Astrocyte (in vitro differentiated cells and primary cell): ENCODE data around the gene OTOL1. TPM values are rescaled to one million over a fixed set of nuclear protein-coding genes. Genes with fewer than 3 reads are reported as not detected.
"Not testable (repeated sequence)": the region's sequence is repeated elsewhere in the genome, so short reads cannot be mapped to it uniquely, and the experiment has no call there.

Source experiments
- DNase-seq: peaks from one replicate; pipeline ENCODE4 v3.0.0-alpha.2; 2010; ENCODE audit warnings: low read depth
- FAIRE-seq: peaks from 2 replicates; lab custom pipeline; 2011; peaks lifted over from hg19 to GRCh38; lab: Jason Lieb, UNC
- H2AFZ ChIP-seq: 2 replicates; pipeline ENCODE4 v1.6.0; 2012; ENCODE audit warnings: low read depth, low read length, inconsistent platforms
- H3K27ac ChIP-seq: 2 replicates; pipeline ENCODE4 v1.5.1; 2011; ENCODE audit warnings: low read depth, low read length, inconsistent platforms
- H3K27me3 ChIP-seq: 2 replicates; pipeline ENCODE4 v1.6.0; 2011; ENCODE audit warnings: low read length, inconsistent platforms; ENCODE audit not compliant: insufficient read depth
- H3K36me3 ChIP-seq: 2 replicates; pipeline ENCODE4 v1.5.1; 2011; ENCODE audit warnings: low read length, inconsistent platforms; ENCODE audit not compliant: insufficient read depth
- H3K4me1 ChIP-seq: 2 replicates; pipeline ENCODE4 v1.5.1; 2011; ENCODE audit warnings: low read length, inconsistent platforms; ENCODE audit not compliant: insufficient read depth
- H3K4me2 ChIP-seq: 2 replicates; pipeline ENCODE4 v1.6.0; 2012; ENCODE audit warnings: low read length, inconsistent platforms
- H3K4me3 ChIP-seq: 2 replicates; pipeline ENCODE4 v1.5.1; 2011; ENCODE audit warnings: low read depth, mild to moderate bottlenecking, low read length, inconsistent platforms; ENCODE audit not compliant: insufficient read depth
- H3K79me2 ChIP-seq: 2 replicates; pipeline ENCODE4 v1.6.0; 2012; ENCODE audit warnings: mild to moderate bottlenecking, low read length, inconsistent platforms; ENCODE audit not compliant: insufficient read depth
- H3K9ac ChIP-seq: 2 replicates; pipeline ENCODE4 v1.6.0; 2012; ENCODE audit warnings: mild to moderate bottlenecking, low read length, inconsistent platforms
- H3K9me3 ChIP-seq: 2 replicates; pipeline ENCODE4 v1.5.1; 2012; ENCODE audit warnings: low read depth, mild to moderate bottlenecking, low read length, inconsistent platforms; ENCODE audit not compliant: insufficient read depth
- H4K20me1 ChIP-seq: 2 replicates; pipeline ENCODE4 v1.6.0; 2012; ENCODE audit warnings: low read length, inconsistent platforms; ENCODE audit not compliant: insufficient read depth
- H3K27ac Mint-ChIP-seq: one replicate; pipeline ENCODE4 v1.8.0; 2021; ENCODE audit warnings: mild to moderate bottlenecking, mixed read lengths; ENCODE audit not compliant: unreplicated experiment
- H3K27me3 Mint-ChIP-seq: one replicate; pipeline ENCODE4 v1.8.0; 2021; ENCODE audit warnings: low read depth, mixed read lengths; ENCODE audit not compliant: unreplicated experiment
- H3K36me3 Mint-ChIP-seq: one replicate; pipeline ENCODE4 v1.8.0; 2021; ENCODE audit warnings: low read depth, mixed read lengths; ENCODE audit not compliant: unreplicated experiment
- H3K4me1 Mint-ChIP-seq: one replicate; pipeline ENCODE4 v1.8.0; 2021; ENCODE audit warnings: low read depth, mixed read lengths; ENCODE audit not compliant: unreplicated experiment
- H3K4me3 Mint-ChIP-seq: one replicate; pipeline ENCODE4 v1.8.0; 2021; ENCODE audit warnings: mild to moderate bottlenecking, moderate library complexity, mixed read lengths; ENCODE audit not compliant: unreplicated experiment
- H3K9me3 Mint-ChIP-seq: one replicate; pipeline ENCODE4 v1.8.0; 2021; ENCODE audit warnings: mild to moderate bottlenecking, mixed read lengths; ENCODE audit not compliant: unreplicated experiment
- EZH2 ChIP-seq: IDR thresholded peaks from 2 replicates; pipeline ENCODE4 v1.6.1; 2012; ENCODE audit warnings: mild to moderate bottlenecking, low read length, inconsistent platforms; ENCODE audit not compliant: insufficient read depth
- total RNA-seq: library from RNA; stranded (reverse); gene quantifications from 2 replicates; pipeline ENCODE4 v1.2.1, GENCODE V29; 2021
- TF ChIP-seq, protein P1 (sequence below): IDR thresholded peaks from 2 replicates; pipeline ENCODE4 v1.5.1; 2011; ENCODE audit warnings: low read depth, mild to moderate bottlenecking, inconsistent platforms, low read length, moderate library complexity; ENCODE audit not compliant: insufficient read depth

OTOL1 gene
- total RNA-seq, 1 donor from 2014 or later, result not detected

DNA sequence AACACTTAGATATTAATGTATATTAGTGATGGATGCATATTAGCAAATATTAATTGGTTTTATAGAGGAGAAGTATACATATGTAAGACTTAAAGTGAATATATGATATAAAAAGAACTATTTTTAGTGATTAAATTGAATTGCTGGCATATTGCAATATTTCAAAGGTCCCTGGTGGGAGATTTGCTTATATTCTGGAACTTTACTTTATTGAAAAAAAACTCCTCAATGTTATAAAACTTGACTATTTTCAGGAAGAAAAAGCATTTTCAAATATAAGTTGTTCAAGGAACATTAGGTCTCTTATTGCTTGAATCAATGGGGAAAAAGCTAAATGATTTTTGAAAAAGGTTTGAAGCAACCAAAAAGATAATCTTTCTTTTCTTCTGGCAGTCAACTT, 21.4 kb upstream of the OTOL1 start:
- Histone ChIP-seq H3K27ac (no peak overlapping the region), H3K9ac (no peak overlapping the region), H2AFZ (no peak overlapping the region), H3K4me3 (no peak overlapping the region), H4K20me1 (no peaks in the 10 kb centered on the region), H3K27me3 (no peaks in the 10 kb centered on the region), H3K4me2 (no peak overlapping the region), H3K4me1 (no peaks in the 10 kb centered on the region), H3K36me3 (no peaks in the 10 kb centered on the region), H3K79me2 (no peaks in the 10 kb centered on the region), H3K9me3 (no peaks in the 10 kb centered on the region)
- H3K4me3 Mint-ChIP-seq, result no peak overlapping the region
- no peaks in the 10 kb centered on the region for H3K27me3 Mint-ChIP-seq
- no peak for TF ChIP-seq EZH2
- TF ChIP-seq, protein P1, sequence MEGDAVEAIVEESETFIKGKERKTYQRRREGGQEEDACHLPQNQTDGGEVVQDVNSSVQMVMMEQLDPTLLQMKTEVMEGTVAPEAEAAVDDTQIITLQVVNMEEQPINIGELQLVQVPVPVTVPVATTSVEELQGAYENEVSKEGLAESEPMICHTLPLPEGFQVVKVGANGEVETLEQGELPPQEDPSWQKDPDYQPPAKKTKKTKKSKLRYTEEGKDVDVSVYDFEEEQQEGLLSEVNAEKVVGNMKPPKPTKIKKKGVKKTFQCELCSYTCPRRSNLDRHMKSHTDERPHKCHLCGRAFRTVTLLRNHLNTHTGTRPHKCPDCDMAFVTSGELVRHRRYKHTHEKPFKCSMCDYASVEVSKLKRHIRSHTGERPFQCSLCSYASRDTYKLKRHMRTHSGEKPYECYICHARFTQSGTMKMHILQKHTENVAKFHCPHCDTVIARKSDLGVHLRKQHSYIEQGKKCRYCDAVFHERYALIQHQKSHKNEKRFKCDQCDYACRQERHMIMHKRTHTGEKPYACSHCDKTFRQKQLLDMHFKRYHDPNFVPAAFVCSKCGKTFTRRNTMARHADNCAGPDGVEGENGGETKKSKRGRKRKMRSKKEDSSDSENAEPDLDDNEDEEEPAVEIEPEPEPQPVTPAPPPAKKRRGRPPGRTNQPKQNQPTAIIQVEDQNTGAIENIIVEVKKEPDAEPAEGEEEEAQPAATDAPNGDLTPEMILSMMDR, result no peak
- no peaks in the 10 kb centered on the region for H3K36me3 Mint-ChIP-seq
- FAIRE-seq (no peak), DNase-seq (no peak)
- no peak overlapping the region for H3K27ac Mint-ChIP-seq
- H3K4me1 Mint-ChIP-seq, result peaks cover 7% of the 10 kb centered on the region
- no peaks in the 10 kb centered on the region for H3K9me3 Mint-ChIP-seq

GRCh38 chr3:161475905-161476304, 20.7 kb upstream of the OTOL1 start:
- H2AFZ ChIP-seq, result no peak overlapping the region
- FAIRE-seq (no peak), DNase-seq (peak; percentile 37)
- H3K79me2 ChIP-seq, result no peaks in the 10 kb centered on the region
- no peak overlapping the region for H3K4me3 Mint-ChIP-seq
- no peak overlapping the region for H3K27ac ChIP-seq
- H3K9me3 ChIP-seq, result no peaks in the 10 kb centered on the region
- no peak overlapping the region for H3K9ac ChIP-seq
- no peaks in the 10 kb centered on the region for H3K4me1 ChIP-seq
- H3K4me3 ChIP-seq, result no peak overlapping the region
- H3K4me1 Mint-ChIP-seq, result peaks cover 8% of the 10 kb centered on the region
- H3K27me3 Mint-ChIP-seq, result no peaks in the 10 kb centered on the region
- no peaks in the 10 kb centered on the region for H4K20me1 ChIP-seq
- no peaks in the 10 kb centered on the region for H3K36me3 ChIP-seq
- H3K9me3 Mint-ChIP-seq, result no peaks in the 10 kb centered on the region
- H3K4me2 ChIP-seq, result no peak overlapping the region
- TF ChIP-seq EZH2, result no peak
- TF ChIP-seq, protein P1, result no peak
- no peaks in the 10 kb centered on the region for H3K27me3 ChIP-seq
- H3K27ac Mint-ChIP-seq, result no peak overlapping the region
- H3K36me3 Mint-ChIP-seq, result no peaks in the 10 kb centered on the region

GRCh38 chr3:161484226-161484625, 12.4 kb upstream of the OTOL1 start:
- Mint-ChIP-seq H3K4me1 (peaks cover 5% of the 10 kb centered on the region), H3K9me3 (no peaks in the 10 kb centered on the region), H3K27me3 (no peaks in the 10 kb centered on the region), H3K27ac (no peak overlapping the region), H3K4me3 (no peak overlapping the region), H3K36me3 (no peaks in the 10 kb centered on the region)
- TF ChIP-seq, protein P1, result no peak
- no peak for TF ChIP-seq EZH2
- no peaks in the 10 kb centered on the region for H4K20me1 ChIP-seq
- no peak overlapping the region for H3K4me2 ChIP-seq
- no peak for FAIRE-seq
- no peaks in the 10 kb centered on the region for H3K79me2 ChIP-seq
- no peaks in the 10 kb centered on the region for H3K27me3 ChIP-seq
- H3K9ac ChIP-seq, result no peak overlapping the region
- no peak for DNase-seq
- H3K36me3 ChIP-seq, result no peaks in the 10 kb centered on the region
- H3K27ac ChIP-seq, result no peak overlapping the region
- no peaks in the 10 kb centered on the region for H3K9me3 ChIP-seq
- no peak overlapping the region for H3K4me3 ChIP-seq
- H2AFZ ChIP-seq, result no peak overlapping the region
- no peaks in the 10 kb centered on the region for H3K4me1 ChIP-seq

- peak; percentile 63 for FAIRE-seq
- not testable (repeated sequence) for H3K4me1 Mint-ChIP-seq
These were observed 8.3 kb upstream of the OTOL1 start for GRCh38 chr3:161488284-161488683.

More at GRCh38 chr3:161488284-161488683, 8.3 kb upstream of the OTOL1 start:
- not testable (repeated sequence) for H3K27ac ChIP-seq, H3K27me3 ChIP-seq, H4K20me1 ChIP-seq, H3K9me3 ChIP-seq, H3K27ac Mint-ChIP-seq, H3K79me2 ChIP-seq, DNase-seq, H3K4me3 ChIP-seq, H3K36me3 ChIP-seq, H3K4me3 Mint-ChIP-seq, H3K36me3 Mint-ChIP-seq, H3K4me1 ChIP-seq, H3K9ac ChIP-seq, H2AFZ ChIP-seq, H3K9me3 Mint-ChIP-seq, H3K4me2 ChIP-seq, H3K27me3 Mint-ChIP-seq
